ENCODE data around the gene DMTF1.

Gene DMTF1

GRCh38 chr7:87139514-87139913 is 12.7 kb upstream of the DMTF1 start:
- Histone ChIP-seq H2AFZ (ENCODE audit: low read depth, low read length) (no peak overlapping the region), H4K20me1 (ENCODE audit: insufficient read depth, low read length) (no peaks in the 10 kb centered on the region), H3K27me3 (ENCODE audit: insufficient read depth, low read length, poor library complexity) (peaks cover 12% of the 10 kb centered on the region), H3K4me1 (ENCODE audit: insufficient read depth, low read length) (no peaks in the 10 kb centered on the region), H3K9me3 (ENCODE audit: insufficient read depth, low read length, severe bottlenecking) (no peaks in the 10 kb centered on the region), H3K27ac (ENCODE audit: low read length) (no peak overlapping the region), H3K79me2 (ENCODE audit: insufficient read depth, low read length) (no peaks in the 10 kb centered on the region), H3K4me3 (ENCODE audit: low read depth in 1 of 2, low read length in 2 of 2) (no peak overlapping the region), H3K4me2 (ENCODE audit: insufficient read depth, low read length) (no peak overlapping the region), H3K36me3 (ENCODE audit: insufficient read depth, low read length) (no peaks in the 10 kb centered on the region), H3K9ac (ENCODE audit: low read depth, low read length) (no peak overlapping the region)
- ATAC-seq (ENCODE audit: insufficient read depth, low read depth) (no peak), DNase-seq (no peak)
- TF ChIP-seq EZH2 (IDR thresholded peaks at IDR 0.05; ENCODE audit: borderline replicate concordance, low read depth, low read length, severe bottlenecking) = no peak
- TF ChIP-seq CTCF (IDR thresholded peaks at IDR 0.05; ENCODE audit: borderline replicate concordance, extremely low read depth, low read length, poor library complexity, severe bottlenecking) = no peak

- no peak for DNase-seq
- TF ChIP-seq CTCF (IDR thresholded peaks at IDR 0.05; ENCODE audit: borderline replicate concordance, extremely low read depth, low read length, poor library complexity, severe bottlenecking) (no peak), EZH2 (IDR thresholded peaks at IDR 0.05; ENCODE audit: borderline replicate concordance, low read depth, low read length, severe bottlenecking) (no peak)
- H4K20me1 ChIP-seq (ENCODE audit: insufficient read depth, low read length) = no peaks in the 10 kb centered on the region
- no peaks in the 10 kb centered on the region for H3K9me3 ChIP-seq (ENCODE audit: insufficient read depth, low read length, severe bottlenecking)
- peaks cover 12% of the 10 kb centered on the region for H3K27me3 ChIP-seq (ENCODE audit: insufficient read depth, low read length, poor library complexity)
- H3K9ac ChIP-seq (ENCODE audit: low read depth, low read length) = no peak overlapping the region
- ATAC-seq (ENCODE audit: insufficient read depth, low read depth) = no peak
- H3K4me1 ChIP-seq (ENCODE audit: insufficient read depth, low read length) = no peaks in the 10 kb centered on the region
- H2AFZ ChIP-seq (ENCODE audit: low read depth, low read length) = no peak overlapping the region
- no peaks in the 10 kb centered on the region for H3K36me3 ChIP-seq (ENCODE audit: insufficient read depth, low read length)
- H3K4me2 ChIP-seq (ENCODE audit: insufficient read depth, low read length) = no peak overlapping the region
- H3K4me3 ChIP-seq (ENCODE audit: low read depth in 1 of 2, low read length in 2 of 2) = no peak overlapping the region
- no peaks in the 10 kb centered on the region for H3K79me2 ChIP-seq (ENCODE audit: insufficient read depth, low read length)
- no peak overlapping the region for H3K27ac ChIP-seq (ENCODE audit: low read length)
Measured at GRCh38 chr7:87140271-87140748, 11.9 kb upstream of the DMTF1 start.

GRCh38 chr7:87144173-87144657 is 8.0 kb upstream of the DMTF1 start:
- ATAC-seq (ENCODE audit: insufficient read depth, low read depth) (no peak), DNase-seq (no peak)
- H2AFZ ChIP-seq (ENCODE audit: low read depth, low read length) = no peak overlapping the region
- no peak overlapping the region for H3K27ac ChIP-seq (ENCODE audit: low read length)
- no peaks in the 10 kb centered on the region for H4K20me1 ChIP-seq (ENCODE audit: insufficient read depth, low read length)
- H3K4me3 ChIP-seq (ENCODE audit: low read depth in 1 of 2, low read length in 2 of 2) = no peak overlapping the region
- H3K36me3 ChIP-seq (ENCODE audit: insufficient read depth, low read length) = no peaks in the 10 kb centered on the region
- H3K4me1 ChIP-seq (ENCODE audit: insufficient read depth, low read length) = no peaks in the 10 kb centered on the region
- TF ChIP-seq CTCF (IDR thresholded peaks at IDR 0.05; ENCODE audit: borderline replicate concordance, extremely low read depth, low read length, poor library complexity, severe bottlenecking) (no peak), EZH2 (IDR thresholded peaks at IDR 0.05; ENCODE audit: borderline replicate concordance, low read depth, low read length, severe bottlenecking) (no peak)
- no peak overlapping the region for H3K9ac ChIP-seq (ENCODE audit: low read depth, low read length)
- H3K4me2 ChIP-seq (ENCODE audit: insufficient read depth, low read length) = no peak overlapping the region
- H3K9me3 ChIP-seq (ENCODE audit: insufficient read depth, low read length, severe bottlenecking) = no peaks in the 10 kb centered on the region
- no peaks in the 10 kb centered on the region for H3K79me2 ChIP-seq (ENCODE audit: insufficient read depth, low read length)
- peaks cover 8% of the 10 kb centered on the region for H3K27me3 ChIP-seq (ENCODE audit: insufficient read depth, low read length, poor library complexity)

Measured in DND-41 (cell line).